NAMALWA (cell line): ENCODE data around the gene ANK3.
"Not testable (repeated sequence)": the region's sequence is repeated elsewhere in the genome, so short reads cannot be mapped to it uniquely, and the experiment has no call there.

Experiments
- DNase-seq: peaks from one replicate; pipeline ENCODE4 v3.0.0-alpha.2; 2015; ENCODE audit warnings: low spot score

The ANK3 gene

GRCh38 chr10:60093317-60093716 is 296.4 kb downstream of the ANK3 start:
- no peak for DNase-seq

- DNase-seq, result no peak
Observed at GRCh38 chr10:60086862-60087261, 302.8 kb downstream of the ANK3 start.

GRCh38 chr10:60086421-60086820 is 303.3 kb downstream of the ANK3 start:
- DNase-seq, result no peak

- no peak for DNase-seq
Observed at GRCh38 chr10:60082744-60083344, 306.8 kb downstream of the ANK3 start.

GRCh38 chr10:60082341-60082740 is 307.3 kb downstream of the ANK3 start:
- DNase-seq, result no peak

GRCh38 chr10:60073781-60074656 is 315.7 kb downstream of the ANK3 start:
- DNase-seq, result no peak

- DNase-seq, result no peak
Observed at GRCh38 chr10:60073397-60073780, 316.3 kb downstream of the ANK3 start.

- no peak for DNase-seq
Observed at GRCh38 chr10:60069311-60069710, 320.4 kb downstream of the ANK3 start.

GRCh38 chr10:60050366-60050765 is 339.3 kb downstream of the ANK3 start:
- no peak for DNase-seq

- DNase-seq, result no peak
Observed at GRCh38 chr10:60048091-60048501, 341.6 kb downstream of the ANK3 start.

- DNase-seq, result no peak
Observed at GRCh38 chr10:60045571-60045970, 344.1 kb downstream of the ANK3 start.

- no peak for DNase-seq
Observed at GRCh38 chr10:60044971-60045370, 344.7 kb downstream of the ANK3 start.

- DNase-seq, result no peak
Observed at GRCh38 chr10:60044242-60044641, 345.4 kb downstream of the ANK3 start.

- DNase-seq, result no peak
Observed at GRCh38 chr10:60043561-60044241, 346.0 kb downstream of the ANK3 start.

GRCh38 chr10:60042914-60043313 is 346.8 kb downstream of the ANK3 start:
- DNase-seq, result no peak

GRCh38 chr10:60042262-60042661 is 347.4 kb downstream of the ANK3 start:
- no peak for DNase-seq

- no peak for DNase-seq
Observed at GRCh38 chr10:60041489-60042133, 348.1 kb downstream of the ANK3 start.

GRCh38 chr10:60040014-60040662 is 349.5 kb downstream of the ANK3 start:
- no peak for DNase-seq

GRCh38 chr10:60035984-60036383 is 353.7 kb downstream of the ANK3 start:
- DNase-seq, result no peak

- not testable (repeated sequence) for DNase-seq
Observed at GRCh38 chr10:60035375-60035774, 354.3 kb downstream of the ANK3 start.

GRCh38 chr10:60032723-60033122 is 357.0 kb downstream of the ANK3 start:
- DNase-seq, result peak; percentile 79

- peak; percentile 5 for DNase-seq
Observed at GRCh38 chr10:60031664-60032063, 358.0 kb downstream of the ANK3 start.
